ENCODE results near the gene CEP72. TPM values are rescaled to one million over a fixed set of nuclear protein-coding genes. Genes with fewer than 3 reads are reported as not detected.
"Not testable (repeated sequence)": the region's sequence is repeated elsewhere in the genome, so short reads cannot be mapped to it uniquely, and the experiment has no call there.

Gene CEP72
- total RNA-seq, 1 donor from 2014 or later: 4.8 TPM

GRCh38 chr5:572398-573019 is 39.6 kb upstream of the CEP72 start:
- Histone ChIP-seq H3K27me3 (ENCODE audit: control insufficient read depth, insufficient read depth, low read length) (peaks cover 40% of the 10 kb centered on the region), H3K4me3 (ENCODE audit: low read depth, low read length) (no peak overlapping the region), H3K36me3 (ENCODE audit: control insufficient read depth, insufficient read depth, low read length) (no peaks in the 10 kb centered on the region)
- DNase-seq (ENCODE audit: low read depth): no peak
- TF ChIP-seq CTCF (IDR thresholded peaks at IDR 0.05; ENCODE audit: insufficient read depth, low read length, poor library complexity, severe bottlenecking): no peak

GRCh38 chr5:573206-573605 is 38.9 kb upstream of the CEP72 start:
- Histone ChIP-seq H3K4me3 (ENCODE audit: low read depth, low read length) (no peak overlapping the region), H3K36me3 (ENCODE audit: control insufficient read depth, insufficient read depth, low read length) (no peaks in the 10 kb centered on the region), H3K27me3 (ENCODE audit: control insufficient read depth, insufficient read depth, low read length) (peaks cover 33% of the 10 kb centered on the region)
- TF ChIP-seq CTCF (IDR thresholded peaks at IDR 0.05; ENCODE audit: insufficient read depth, low read length, poor library complexity, severe bottlenecking): no peak
- no peak for DNase-seq (ENCODE audit: low read depth)

DNA sequence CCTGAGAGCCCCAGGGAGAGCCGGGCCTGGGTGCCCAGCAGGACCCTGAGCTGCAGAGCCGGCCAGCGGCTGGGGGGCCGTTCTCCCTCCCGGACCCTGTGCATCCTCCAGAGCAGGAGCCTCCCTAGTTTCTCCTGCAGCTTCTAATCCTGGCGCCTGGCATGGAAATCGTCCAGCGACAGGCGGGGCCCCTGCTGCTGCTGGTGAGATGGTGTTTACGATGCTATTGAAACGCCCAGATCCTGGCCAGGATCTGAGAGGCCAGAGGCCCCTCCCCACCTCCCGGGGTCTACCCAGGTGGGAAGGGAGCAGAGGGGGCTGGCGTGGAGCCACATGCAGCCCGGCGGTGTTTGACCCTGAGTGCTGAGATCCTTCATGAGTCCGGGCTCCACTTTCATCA is 38.2 kb upstream of the CEP72 start:
- DNase-seq (ENCODE audit: low read depth): no peak
- peaks cover 27% of the 10 kb centered on the region for H3K27me3 ChIP-seq (ENCODE audit: control insufficient read depth, insufficient read depth, low read length)
- no peak for TF ChIP-seq CTCF (IDR thresholded peaks at IDR 0.05; ENCODE audit: insufficient read depth, low read length, poor library complexity, severe bottlenecking)
- no peak overlapping the region for H3K4me3 ChIP-seq (ENCODE audit: low read depth, low read length)
- no peaks in the 10 kb centered on the region for H3K36me3 ChIP-seq (ENCODE audit: control insufficient read depth, insufficient read depth, low read length)

DNA sequence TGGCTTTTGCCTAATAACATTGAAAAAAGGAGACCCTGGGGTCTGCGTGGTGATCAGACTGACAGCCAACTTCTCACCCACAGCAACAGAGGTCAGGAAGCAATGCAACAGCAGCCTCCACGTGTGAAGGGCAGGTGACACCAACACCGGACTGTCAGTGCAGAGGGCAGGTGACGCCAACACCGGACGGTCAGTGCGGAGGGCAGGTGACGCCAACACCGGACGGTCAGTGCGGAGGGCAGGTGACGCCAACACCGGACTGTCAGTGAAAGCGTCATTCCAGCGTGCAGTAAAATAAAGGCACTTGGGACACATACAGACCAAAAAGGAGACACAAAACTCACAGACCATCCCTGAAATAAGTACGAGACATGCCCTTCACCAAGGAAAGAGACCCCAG is 37.2 kb upstream of the CEP72 start:
- no peaks in the 10 kb centered on the region for H3K36me3 ChIP-seq (ENCODE audit: control insufficient read depth, insufficient read depth, low read length)

DNA sequence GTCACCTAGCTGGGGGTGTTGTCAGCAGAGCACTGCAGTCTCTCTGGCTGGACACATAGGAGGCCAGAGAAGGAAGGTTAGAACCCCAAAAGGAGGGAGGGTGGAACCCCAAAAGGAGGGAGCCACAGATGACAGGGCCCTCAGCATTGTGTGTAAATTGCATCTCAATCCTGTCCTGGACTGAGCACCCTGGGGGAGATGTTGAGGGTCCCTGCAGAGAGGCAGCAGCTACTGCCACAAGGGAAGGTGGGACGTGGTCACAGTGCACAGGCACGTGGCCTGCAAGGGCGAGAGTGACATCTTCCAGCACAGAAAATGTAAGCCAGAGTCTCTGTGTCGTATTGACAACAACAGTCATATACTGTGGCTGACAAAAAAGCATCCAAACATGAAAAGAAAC is 36.5 kb upstream of the CEP72 start:
- DNase-seq (ENCODE audit: low read depth): no peak

More for the DNA sequence above, 37.2 kb upstream of the CEP72 start:
- H3K27me3 ChIP-seq (ENCODE audit: control insufficient read depth, insufficient read depth, low read length): peaks cover 31% of the 10 kb centered on the region
- TF ChIP-seq CTCF (IDR thresholded peaks at IDR 0.05; ENCODE audit: insufficient read depth, low read length, poor library complexity, severe bottlenecking): no peak
- no peak for DNase-seq (ENCODE audit: low read depth)
- H3K4me3 ChIP-seq (ENCODE audit: low read depth, low read length): no peak overlapping the region

DNA sequence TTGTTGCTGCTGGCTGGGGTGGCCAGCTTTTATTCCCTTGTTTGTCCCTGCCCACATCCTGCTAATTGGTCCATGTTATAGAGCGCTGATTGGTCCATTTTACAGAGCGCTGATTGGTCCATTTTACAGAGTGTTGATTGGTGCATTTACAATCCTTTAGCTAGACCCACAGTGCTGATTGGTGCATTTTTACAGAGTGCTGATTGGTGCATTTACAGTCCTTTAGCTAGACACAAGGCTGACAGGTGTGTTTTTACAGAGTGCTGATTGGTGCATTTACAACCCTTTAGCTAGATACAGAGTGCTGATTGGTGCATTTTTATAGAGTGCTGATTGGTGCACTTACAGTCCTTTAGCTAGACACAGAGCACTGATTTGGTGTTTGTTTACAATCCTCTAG is 34.9 kb upstream of the CEP72 start:
- peaks cover 30% of the 10 kb centered on the region for H3K27me3 ChIP-seq (ENCODE audit: control insufficient read depth, insufficient read depth, low read length)
- H3K36me3 ChIP-seq (ENCODE audit: control insufficient read depth, insufficient read depth, low read length); DNase-seq (ENCODE audit: low read depth); H3K4me3 ChIP-seq (ENCODE audit: low read depth, low read length): not testable (repeated sequence)

More for the DNA sequence above, 36.5 kb upstream of the CEP72 start:
- no peak for TF ChIP-seq CTCF (IDR thresholded peaks at IDR 0.05; ENCODE audit: insufficient read depth, low read length, poor library complexity, severe bottlenecking)
- Histone ChIP-seq H3K36me3 (ENCODE audit: control insufficient read depth, insufficient read depth, low read length) (no peaks in the 10 kb centered on the region), H3K4me3 (ENCODE audit: low read depth, low read length) (no peak overlapping the region), H3K27me3 (ENCODE audit: control insufficient read depth, insufficient read depth, low read length) (peaks cover 33% of the 10 kb centered on the region)

Measured in kidney epithelial cell (primary cell).